Thymus (tissue), 11 donors: ENCODE data around the gene RPS6KB1. TPM values are rescaled to one million over a fixed set of nuclear protein-coding genes. Genes with fewer than 3 reads are reported as not detected.
A peak's percentile ranks its signal among the peaks of the same experiment; 100 is the strongest.
"Not testable (repeated sequence)": the region's sequence is repeated elsewhere in the genome, so short reads cannot be mapped to it uniquely, and the experiment has no call there.

Experiments used
- DNase-seq, 9 donors: peaks; one replicate each; pipeline ENCODE4 v3.0.0-alpha.2; 2013; ENCODE audit warnings: low spot score in 9 of 9, low read depth in 6 of 9, missing footprints in 1 of 9
- H3K27ac ChIP-seq, 2 donors: one replicate each; pipeline ENCODE4 v1.5.1; 2013; ENCODE audit warnings: control low read depth in 1 of 2, low read depth in 1 of 2, low read length in 1 of 2, mild to moderate bottlenecking in 1 of 2, moderate library complexity in 1 of 2
- H3K27me3 ChIP-seq, 2 donors: one replicate each; pipeline ENCODE4 v1.5.1; 2013; ENCODE audit warnings: low read length in 1 of 2; ENCODE audit not compliant: control insufficient read depth in 2 of 2, insufficient read depth in 1 of 2
- H3K36me3 ChIP-seq, 2 donors: one replicate each; pipeline ENCODE4 v1.5.1; 2013; ENCODE audit warnings: low read length in 1 of 2, mild to moderate bottlenecking in 1 of 2, moderate library complexity in 1 of 2; ENCODE audit not compliant: control insufficient read depth in 2 of 2, insufficient read depth in 2 of 2
- H3K4me1 ChIP-seq, 2 donors: one replicate each; pipeline ENCODE4 v1.5.1; 2013; ENCODE audit warnings: low read length in 2 of 2; ENCODE audit not compliant: control insufficient read depth in 2 of 2, insufficient read depth in 2 of 2
- H3K4me3 ChIP-seq, 2 donors: one replicate each; pipeline ENCODE4 v1.5.1; 2013; ENCODE audit warnings: low read length in 2 of 2, control low read depth in 1 of 2, mild to moderate bottlenecking in 1 of 2
- H3K9me3 ChIP-seq, 2 donors: one replicate each; pipeline ENCODE4 v1.5.1; 2013; ENCODE audit warnings: low read length in 1 of 2, mild to moderate bottlenecking in 1 of 2; ENCODE audit not compliant: control insufficient read depth in 2 of 2, insufficient read depth in 1 of 2
- WGBS: extraction: QIAGEN DNeasy Blood & Tissue Kit; methylation state at CpG from one replicate; pipeline ENCODE4 v1.1.7; 2013; 5-methylcytosine and 5-hydroxymethylcytosine counted together
- polyA plus RNA-seq: library from polyadenylated mRNA; stranded (reverse); fragments of 200-250 nt; gene quantifications from one replicate; pipeline ENCODE4 v1.2.3, GENCODE V29; 2013
- total RNA-seq: library from RNA; stranded (reverse); fragments of 120-200 nt; gene quantifications from one replicate; pipeline ENCODE4 v1.2.4, GENCODE V29; 2013
- donor health status: healthy.

RPS6KB1 gene
- total and polyA plus RNA-seq, 2 donors, result 18.8 to 19.3 TPM

DNA sequence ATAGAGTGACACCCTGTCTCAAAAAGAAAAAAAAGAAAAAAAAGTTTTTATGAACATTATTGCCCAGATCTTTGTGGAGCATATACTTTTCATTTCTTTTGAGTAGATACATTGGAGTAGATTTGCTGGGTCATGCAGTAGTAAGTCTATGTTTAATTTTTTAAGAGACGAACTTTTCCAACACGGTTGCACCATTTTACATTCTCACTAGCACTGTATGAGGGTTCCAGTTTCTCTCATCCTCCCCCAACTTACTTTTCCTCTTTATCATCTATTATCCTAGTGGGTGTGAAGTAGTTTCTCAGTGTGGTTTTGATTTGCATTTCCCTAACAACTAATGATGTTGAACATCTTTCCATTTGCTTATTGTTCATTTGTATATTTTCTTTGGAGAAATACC lies 10.5 kb downstream of the RPS6KB1 start:
- Histone ChIP-seq H3K4me1 (no peaks in the 10 kb centered on the region), H3K9me3 (no peaks in the 10 kb centered on the region), H3K27me3 (no peaks in the 10 kb centered on the region), H3K4me3 (no peak overlapping the region), H3K36me3 (peaks cover 2 to 11% of the 10 kb centered on the region in 2 donors), H3K27ac (no peak overlapping the region)
- no peak for DNase-seq
- WGBS, result 98% methylated on average over 2 of the region's 2 CpGs

DNA sequence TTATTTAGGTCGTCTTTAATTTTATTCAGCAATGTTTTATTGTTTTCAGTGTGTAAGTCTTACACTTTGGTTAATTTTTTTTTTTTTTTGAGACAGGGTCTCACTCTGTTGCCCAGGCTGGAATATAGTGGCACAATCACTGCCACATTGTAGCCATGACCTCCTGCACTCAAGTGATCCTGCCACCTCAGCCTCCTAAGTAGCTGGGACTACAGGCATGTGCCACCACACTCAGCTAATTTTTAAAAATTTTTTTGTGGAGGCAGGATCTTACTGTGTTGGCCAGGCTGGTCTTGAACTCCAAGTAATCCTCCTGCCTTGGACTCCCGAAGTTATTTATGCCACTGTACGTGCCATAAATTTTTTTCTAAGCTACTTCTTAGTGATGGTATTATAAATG lies 14.5 kb downstream of the RPS6KB1 start:
- Histone ChIP-seq H3K27ac (no peak overlapping the region), H3K27me3 (no peaks in the 10 kb centered on the region), H3K9me3 (no peaks in the 10 kb centered on the region), H3K4me3 (no peak overlapping the region), H3K36me3 (peaks cover 5 to 13% of the 10 kb centered on the region in 2 donors), H3K4me1 (no peaks in the 10 kb centered on the region)
- 97% methylated on average over 3 of the region's 3 CpGs for WGBS
- no peak for DNase-seq

- peaks cover 22 to 49% of the 10 kb centered on the region in 2 donors for H3K36me3 ChIP-seq
- no peaks in the 10 kb centered on the region for H3K9me3 ChIP-seq
- no peaks in the 10 kb centered on the region for H3K4me1 ChIP-seq
- no peak overlapping the region for H3K4me3 ChIP-seq
- WGBS, result 99% methylated on average over 1 of the region's 1 CpG
- DNase-seq, result peak in 3 of 9 donors; percentile 5 to 38 (median 16)
- no peak overlapping the region for H3K27ac ChIP-seq
- no peaks in the 10 kb centered on the region for H3K27me3 ChIP-seq
These were observed 21.4 kb downstream of the RPS6KB1 start for GRCh38 chr17:59914274-59914854.

DNA sequence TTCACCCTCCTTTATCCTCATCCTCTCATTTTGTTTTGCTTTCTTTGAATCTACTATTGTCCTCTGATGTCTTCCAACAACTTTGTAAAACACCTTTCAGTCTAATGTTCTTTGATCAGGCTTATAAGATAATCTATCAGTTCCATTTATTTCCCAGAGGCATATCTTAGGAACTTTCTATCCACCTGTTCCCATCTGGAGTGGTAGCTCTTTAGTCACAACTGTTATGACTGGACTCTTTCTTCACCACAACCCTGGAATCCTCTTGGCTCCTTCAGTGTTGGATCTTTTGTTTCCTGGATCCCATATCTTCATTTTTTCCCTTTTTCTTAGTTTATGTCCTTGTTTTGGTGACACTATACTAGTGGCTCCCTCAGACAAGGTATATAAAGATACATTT lies 23.5 kb downstream of the RPS6KB1 start:
- Histone ChIP-seq H3K4me3 (no peak overlapping the region), H3K36me3 (peaks cover 33 to 61% of the 10 kb centered on the region in 2 donors), H3K27ac (no peak overlapping the region), H3K4me1 (no peaks in the 10 kb centered on the region), H3K9me3 (no peaks in the 10 kb centered on the region), H3K27me3 (no peaks in the 10 kb centered on the region)
- DNase-seq, result no peak

DNA sequence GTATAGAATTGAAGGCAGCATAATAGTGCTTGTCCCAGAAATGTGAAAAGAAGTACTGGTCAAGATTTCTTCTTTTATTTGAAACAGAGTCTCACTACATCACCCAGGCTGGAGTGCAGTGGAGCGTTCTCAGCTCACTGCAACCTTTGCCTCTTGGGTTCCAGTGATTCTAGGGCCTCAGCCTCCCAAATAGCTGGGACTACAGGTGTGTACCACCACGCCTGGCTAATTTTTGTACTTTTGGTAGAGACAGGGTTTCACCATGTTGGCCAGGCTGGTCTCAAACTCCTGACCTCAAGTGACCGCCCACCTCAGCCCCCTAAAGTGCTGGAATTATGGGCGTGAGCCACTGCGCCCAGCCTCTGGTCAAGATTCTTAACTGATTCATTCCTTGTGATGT lies 27.7 kb downstream of the RPS6KB1 start:
- not testable (repeated sequence) for H3K27ac ChIP-seq, DNase-seq, H3K4me3 ChIP-seq, H3K4me1 ChIP-seq, H3K27me3 ChIP-seq, H3K9me3 ChIP-seq
- WGBS, result 97% methylated on average over 5 of the region's 5 CpGs
- peaks cover 32 to 44% of the 10 kb centered on the region in 2 donors for H3K36me3 ChIP-seq

DNA sequence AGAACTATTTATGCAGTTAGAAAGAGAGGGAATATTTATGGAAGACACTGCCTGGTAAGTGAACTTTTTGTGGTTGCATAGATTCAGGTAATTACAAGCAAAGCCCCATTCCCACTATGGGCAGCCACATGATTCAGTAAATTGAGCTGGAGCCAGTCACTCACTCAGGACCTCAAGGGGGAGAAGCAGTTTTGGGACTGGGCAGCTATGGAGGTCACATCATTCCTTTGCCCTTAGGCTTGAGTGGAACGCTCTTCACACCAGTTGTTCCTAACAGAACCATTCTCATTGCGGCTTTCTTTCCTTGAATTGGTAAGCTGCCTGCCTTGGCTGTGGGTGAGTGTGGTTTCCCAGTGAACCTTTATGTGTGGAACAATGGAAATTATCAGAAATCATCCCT lies 37.2 kb downstream of the RPS6KB1 start:
- WGBS, result 97% methylated on average over 2 of the region's 2 CpGs
- not testable (repeated sequence) for H3K4me3 ChIP-seq, H3K9me3 ChIP-seq, H3K27ac ChIP-seq, DNase-seq, H3K27me3 ChIP-seq, H3K4me1 ChIP-seq
- peaks cover 19 to 55% of the 10 kb centered on the region in 2 donors for H3K36me3 ChIP-seq

DNA sequence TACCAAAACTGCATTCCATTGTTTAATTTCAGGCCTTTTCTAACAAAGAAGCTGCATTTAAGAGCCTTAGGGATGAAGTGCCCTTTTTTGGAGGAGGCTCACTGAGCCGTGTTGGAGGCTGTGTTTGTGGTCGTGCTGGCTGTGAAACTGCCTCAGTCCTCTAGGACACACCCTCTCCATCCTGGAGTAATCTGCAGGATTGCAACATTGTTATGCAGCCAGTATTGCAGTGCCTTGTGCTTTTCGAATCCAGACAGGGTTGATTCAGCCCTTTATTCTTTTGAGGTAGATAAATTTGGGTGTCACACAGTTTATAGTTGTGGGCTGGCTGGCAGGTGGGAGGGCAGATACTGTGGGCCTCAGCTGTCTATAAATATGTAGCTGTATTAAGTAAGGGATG lies 37.8 kb downstream of the RPS6KB1 start:
- H3K27ac ChIP-seq, H3K4me3 ChIP-seq, H3K4me1 ChIP-seq, H3K27me3 ChIP-seq, DNase-seq, H3K9me3 ChIP-seq: not testable (repeated sequence)
- peaks cover 19 to 55% of the 10 kb centered on the region in 2 donors for H3K36me3 ChIP-seq
- WGBS, result 90% methylated on average over 3 of the region's 3 CpGs

DNA sequence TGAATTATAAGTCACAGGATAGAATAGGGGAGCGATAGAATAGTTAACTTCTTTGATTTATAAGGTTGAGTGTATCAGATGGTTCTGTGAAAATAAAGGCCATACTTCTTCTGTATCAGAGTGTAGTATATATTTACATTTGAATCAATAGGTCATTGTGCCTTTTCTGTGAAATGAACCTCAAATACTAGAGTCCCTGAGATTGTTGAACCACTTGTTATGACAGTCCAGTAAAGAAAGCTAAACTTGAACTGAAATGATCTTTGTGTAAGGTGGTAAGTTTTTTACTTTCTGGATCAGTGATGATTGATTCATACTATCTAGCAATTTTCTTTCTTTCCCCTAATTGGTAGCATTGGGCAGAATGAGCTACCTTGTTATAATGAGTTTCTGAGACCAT lies 40.4 kb downstream of the RPS6KB1 start:
- H3K36me3 ChIP-seq, result peaks cover 33 to 54% of the 10 kb centered on the region in 2 donors
- WGBS, result 98% methylated on average over 1 of the region's 1 CpG

GRCh38 chr17:59940697-59941096 lies 47.8 kb downstream of the RPS6KB1 start:
- WGBS, result 91% methylated on average over 3 of the region's 3 CpGs

More for the DNA sequence above, 40.4 kb downstream of the RPS6KB1 start:
- H3K9me3 ChIP-seq, H3K4me1 ChIP-seq, DNase-seq, H3K27me3 ChIP-seq, H3K27ac ChIP-seq, H3K4me3 ChIP-seq: not testable (repeated sequence)

More at GRCh38 chr17:59940697-59941096, 47.8 kb downstream of the RPS6KB1 start:
- DNase-seq, H3K27ac ChIP-seq, H3K4me3 ChIP-seq, H3K9me3 ChIP-seq, H3K27me3 ChIP-seq, H3K4me1 ChIP-seq: not testable (repeated sequence)
- peaks cover 24 to 45% of the 10 kb centered on the region in 2 donors for H3K36me3 ChIP-seq
